WTC11 (cell line): ENCODE results near the gene DKC1. TPM values are rescaled to one million over a fixed set of nuclear protein-coding genes. Genes with fewer than 3 reads are reported as not detected.

ENCODE experiments used
- ATAC-seq: fragments of 200-7000 bp; cut with Tn5 transposase; 2 replicates; pipeline ENCODE4 v1.10.0; 2021; ENCODE audit warnings: mild to moderate bottlenecking, moderate library complexity
- CTCF ChIA-PET: fragments of 300-600 bp; sonication (Branson Sonifier 250); formaldehyde crosslinking; loops from one replicate; lab custom pipeline; 2021; ENCODE audit warnings: antibody characterized with exemption; lab: Charles Lee
- POLR2A ChIA-PET: fragments of 350-600 bp; sonication (Branson Sonifier 250); formaldehyde crosslinking; loops from one replicate; lab custom pipeline; 2021; ENCODE audit warnings: antibody characterized with exemption; lab: Charles Lee
- DNase-seq: peaks from one replicate; pipeline ENCODE4 v3.0.0; 2021; ENCODE audit warnings: low spot score
- H3K27ac Mint-ChIP-seq: 2 replicates; pipeline ENCODE4 v1.8.0; 2021; ENCODE audit warnings: mixed read lengths
- H3K27me3 Mint-ChIP-seq: 2 replicates; pipeline ENCODE4 v1.8.0; 2021; ENCODE audit warnings: low read depth, mild to moderate bottlenecking, moderate library complexity, mixed read lengths
- H3K36me3 Mint-ChIP-seq: 2 replicates; pipeline ENCODE4 v1.8.0; 2021; ENCODE audit warnings: mixed read lengths
- H3K4me1 Mint-ChIP-seq: 2 replicates; pipeline ENCODE4 v1.8.0; 2022; ENCODE audit warnings: mixed read lengths
- H3K4me3 Mint-ChIP-seq: 2 replicates; pipeline ENCODE4 v1.8.0; 2021; ENCODE audit warnings: mild to moderate bottlenecking, moderate library complexity, mixed read lengths
- H3K9me3 Mint-ChIP-seq: 2 replicates; pipeline ENCODE4 v1.8.0; 2021; ENCODE audit warnings: mixed read lengths
- AFF4 ChIP-seq: sonication (generic); formaldehyde crosslinking; IDR thresholded peaks from 2 replicates; pipeline ENCODE4 v1.8.1; 2023; ENCODE audit warnings: mild to moderate bottlenecking, missing genetic modification reagents, borderline replicate concordance
- ERG ChIP-seq: fragments of 250-450 bp; sonication (Bioruptor Pico); IDR thresholded peaks from 2 replicates; pipeline ENCODE4 v1.8.0; 2021; ENCODE audit warnings: mild to moderate bottlenecking
- ESRRA ChIP-seq: sonication (generic); formaldehyde crosslinking; IDR thresholded peaks from 2 replicates; pipeline ENCODE4 v1.8.1; 2022; ENCODE audit warnings: mild to moderate bottlenecking, missing genetic modification reagents, borderline replicate concordance
- FOXK1 ChIP-seq: sonication (generic); formaldehyde crosslinking; IDR thresholded peaks from 2 replicates; pipeline ENCODE4 v1.8.0; 2022; ENCODE audit warnings: mild to moderate bottlenecking, moderate library complexity, missing genetic modification reagents
- FOXP4 ChIP-seq: sonication (generic); formaldehyde crosslinking; IDR thresholded peaks from 2 replicates; pipeline ENCODE4 v1.8.0; 2022; ENCODE audit warnings: mild to moderate bottlenecking, missing genetic modification reagents
- GTF2I ChIP-seq: fragments of 250-450 bp; sonication (Bioruptor Pico); conservative IDR thresholded peaks from 2 replicates; pipeline ENCODE4 v1.4.0; 2021; ENCODE audit warnings: mild to moderate bottlenecking
- IRF1 ChIP-seq: sonication (generic); formaldehyde crosslinking; IDR thresholded peaks from 2 replicates; pipeline ENCODE4 v1.8.0; 2023; ENCODE audit warnings: missing genetic modification reagents
- NR3C1 ChIP-seq: sonication (generic); formaldehyde crosslinking; conservative IDR thresholded peaks from 2 replicates; pipeline ENCODE4 v1.8.1; 2023; ENCODE audit warnings: low read depth, mild to moderate bottlenecking, missing genetic modification reagents
- PRDM15 ChIP-seq: sonication (generic); formaldehyde crosslinking; IDR thresholded peaks from 2 replicates; pipeline ENCODE4 v1.8.0; 2022; ENCODE audit warnings: missing genetic modification reagents
- STAT6 ChIP-seq: sonication (generic); formaldehyde crosslinking; conservative IDR thresholded peaks from 2 replicates; pipeline ENCODE4 v1.8.1; 2023; ENCODE audit warnings: mild to moderate bottlenecking, low read depth, missing genetic modification reagents, moderate library complexity
- TEAD1 ChIP-seq: sonication (generic); formaldehyde crosslinking; IDR thresholded peaks from 2 replicates; pipeline ENCODE4 v1.8.0; 2022; ENCODE audit warnings: mild to moderate bottlenecking, missing genetic modification reagents
- USF2 ChIP-seq: sonication (generic); formaldehyde crosslinking; IDR thresholded peaks from 2 replicates; pipeline ENCODE4 v1.8.1; 2023; ENCODE audit warnings: mild to moderate bottlenecking, missing genetic modification reagents, moderate library complexity
- ZMAT4 ChIP-seq: fragments of 250-450 bp; sonication (Bioruptor Pico); IDR thresholded peaks from 2 replicates; pipeline ENCODE4 v1.9.0; 2021; ENCODE audit warnings: mild to moderate bottlenecking
- ZNF263 ChIP-seq: sonication (generic); formaldehyde crosslinking; IDR thresholded peaks from 2 replicates; pipeline ENCODE4 v1.8.1; 2022; ENCODE audit warnings: low read depth, mild to moderate bottlenecking, moderate library complexity, missing genetic modification reagents
- ZNF396 ChIP-seq: fragments of 250-450 bp; sonication (Bioruptor Pico); IDR thresholded peaks from 2 replicates; pipeline ENCODE4 v1.8.0; 2021; ENCODE audit warnings: mild to moderate bottlenecking, moderate library complexity, borderline replicate concordance
- ZSCAN18 ChIP-seq: fragments of 250-450 bp; sonication (Bioruptor Pico); IDR thresholded peaks from 2 replicates; pipeline ENCODE4 v2.1.2; 2022; ENCODE audit warnings: mild to moderate bottlenecking, moderate library complexity
- total RNA-seq: library from RNA; stranded (reverse); gene quantifications from 3 replicates; pipeline ENCODE4 v1.2.3, GENCODE V29; 2021

Gene DKC1
- total RNA-seq, 1 experiment from 2014 or later = 123 TPM

GRCh38 chrX:154805696-154806091 lies 43.0 kb downstream of the DKC1 start (continued):
- TF ChIP-seq PRDM15 (CRISPR knock-in tag) (no peak), FOXK1 (CRISPR knock-in tag) (no peak), USF2 (no peak), ZSCAN18 (CRISPR knock-in tag) (no peak)

GRCh38 chrX:154806837-154807501 lies 44.3 kb downstream of the DKC1 start:
- peaks cover 53% of the 10 kb centered on the region for H3K27me3 Mint-ChIP-seq
- peaks cover 9% of the 10 kb centered on the region for H3K36me3 Mint-ChIP-seq
- no peak overlapping the region for H3K27ac Mint-ChIP-seq
- no peak overlapping the region for H3K4me3 Mint-ChIP-seq
- peaks cover 14% of the 10 kb centered on the region for H3K4me1 Mint-ChIP-seq
- DNase-seq (no peak), ATAC-seq (no peak)
- ChIA-PET POLR2A (no interaction called here), CTCF (no interaction called here)
- peaks cover 27% of the 10 kb centered on the region for H3K9me3 Mint-ChIP-seq
- TF ChIP-seq ZNF263 (CRISPR knock-in tag) = no peak
- TF ChIP-seq TEAD1 = no peak
- no peak for TF ChIP-seq ERG (CRISPR knock-in tag)
- TF ChIP-seq ESRRA (CRISPR knock-in tag) = no peak
- no peak for TF ChIP-seq STAT6 (CRISPR knock-in tag)
- no peak for TF ChIP-seq ZNF396 (CRISPR knock-in tag)
- TF ChIP-seq IRF1 = no peak
- TF ChIP-seq GTF2I (CRISPR knock-in tag) = no peak
- no peak for TF ChIP-seq NR3C1 (CRISPR knock-in tag)
- no peak for TF ChIP-seq FOXP4 (CRISPR knock-in tag)
- TF ChIP-seq AFF4 (CRISPR knock-in tag) = no peak
- TF ChIP-seq ZMAT4 (CRISPR knock-in tag) = no peak
